Measurements from ENCODE around the gene SLC38A11.

GRCh38 chr2:165002638-165003037 is 47.3 kb upstream of the SLC38A11 start:
- TF ChIP-seq EZH2phosphoT487 (IDR thresholded peaks at IDR 0.05; ENCODE audit: borderline replicate concordance) (no peak), CTCF (conservative IDR thresholded peaks at IDR 0.05; ENCODE audit: low read length) (no peak)

Measured in Loucy (cell line).